ENCODE data around the gene TRAPPC13.

The TRAPPC13 gene

GRCh38 chr5:65702036-65702435, 77.2 kb downstream of the TRAPPC13 start:
- Histone ChIP-seq H3K9me3 (replicated peaks; ENCODE audit: insufficient read depth, low read length) (no peaks in the 10 kb centered on the region), H3K4me2 (ENCODE audit: low read depth, low read length) (no peak overlapping the region)
- TF ChIP-seq EZH2 (optimal IDR thresholded peaks at IDR 0.05; ENCODE audit: low read depth, low read length) (no peak), EZH2phosphoT487 (IDR thresholded peaks at IDR 0.05; ENCODE audit: low read length) (no peak)
- TF ChIP-seq, protein P1, sequence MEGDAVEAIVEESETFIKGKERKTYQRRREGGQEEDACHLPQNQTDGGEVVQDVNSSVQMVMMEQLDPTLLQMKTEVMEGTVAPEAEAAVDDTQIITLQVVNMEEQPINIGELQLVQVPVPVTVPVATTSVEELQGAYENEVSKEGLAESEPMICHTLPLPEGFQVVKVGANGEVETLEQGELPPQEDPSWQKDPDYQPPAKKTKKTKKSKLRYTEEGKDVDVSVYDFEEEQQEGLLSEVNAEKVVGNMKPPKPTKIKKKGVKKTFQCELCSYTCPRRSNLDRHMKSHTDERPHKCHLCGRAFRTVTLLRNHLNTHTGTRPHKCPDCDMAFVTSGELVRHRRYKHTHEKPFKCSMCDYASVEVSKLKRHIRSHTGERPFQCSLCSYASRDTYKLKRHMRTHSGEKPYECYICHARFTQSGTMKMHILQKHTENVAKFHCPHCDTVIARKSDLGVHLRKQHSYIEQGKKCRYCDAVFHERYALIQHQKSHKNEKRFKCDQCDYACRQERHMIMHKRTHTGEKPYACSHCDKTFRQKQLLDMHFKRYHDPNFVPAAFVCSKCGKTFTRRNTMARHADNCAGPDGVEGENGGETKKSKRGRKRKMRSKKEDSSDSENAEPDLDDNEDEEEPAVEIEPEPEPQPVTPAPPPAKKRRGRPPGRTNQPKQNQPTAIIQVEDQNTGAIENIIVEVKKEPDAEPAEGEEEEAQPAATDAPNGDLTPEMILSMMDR (IDR thresholded peaks at IDR 0.05; ENCODE audit: low read length), result no peak

DNA sequence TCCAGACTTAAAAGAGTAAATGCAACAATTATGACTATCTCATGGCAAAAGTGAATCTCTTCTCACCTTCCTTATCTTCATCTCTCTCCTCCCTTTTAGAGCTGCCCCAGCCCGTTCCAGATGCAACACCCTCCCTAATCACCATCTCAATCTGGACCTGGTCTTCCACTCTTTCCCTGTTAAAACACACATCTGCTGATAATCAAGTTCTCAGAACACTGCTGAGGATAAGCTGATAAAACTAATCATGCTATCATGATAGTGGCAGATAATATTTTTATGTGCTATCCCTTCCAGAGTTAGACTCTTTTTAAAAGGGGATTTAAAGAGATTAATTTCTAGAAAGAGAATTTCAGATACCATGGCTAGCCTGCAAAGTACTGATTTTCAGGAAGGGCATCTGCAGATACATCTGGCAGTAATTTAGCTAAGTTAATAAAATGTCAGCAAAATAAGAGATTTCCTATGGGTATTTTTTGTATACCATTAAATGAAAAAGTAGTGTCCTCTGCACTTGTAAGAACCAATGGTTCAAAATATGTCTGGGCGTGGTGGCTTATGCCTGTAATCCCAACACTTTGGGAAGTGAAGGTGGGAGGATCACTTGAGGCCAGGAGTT, 79.9 kb downstream of the TRAPPC13 start:
- no peaks in the 10 kb centered on the region for H3K79me2 ChIP-seq (ENCODE audit: low read length)
- H2AFZ ChIP-seq (ENCODE audit: low read length), result no peak overlapping the region
- no peak overlapping the region for H3K9ac ChIP-seq (ENCODE audit: low read length)
- no peaks in the 10 kb centered on the region for H3K27me3 ChIP-seq (replicated peaks; ENCODE audit: insufficient read depth, low read length)
- H3K9me2 ChIP-seq (replicated peaks; ENCODE audit: insufficient read depth, low read length), result no peaks in the 10 kb centered on the region
- no peaks in the 10 kb centered on the region for H4K20me1 ChIP-seq (ENCODE audit: insufficient read depth, low read length)
- H3K36me3 ChIP-seq (replicated peaks; ENCODE audit: insufficient read depth, low read length), result no peaks in the 10 kb centered on the region
- H3K9me3 ChIP-seq (replicated peaks; ENCODE audit: insufficient read depth, low read length), result no peaks in the 10 kb centered on the region
- H3K4me1 ChIP-seq (ENCODE audit: low read length), result no peaks in the 10 kb centered on the region
- H3F3A ChIP-seq (ENCODE audit: insufficient read depth, low read length), result no peaks in the 10 kb centered on the region
- DNase-seq, result no peak
- TF ChIP-seq, protein P1 (IDR thresholded peaks at IDR 0.05; ENCODE audit: low read length), result no peak
- no peak for TF ChIP-seq EZH2 (optimal IDR thresholded peaks at IDR 0.05; ENCODE audit: low read depth, low read length)
- no peak for TF ChIP-seq EZH2phosphoT487 (IDR thresholded peaks at IDR 0.05; ENCODE audit: low read length)
- H3K4me2 ChIP-seq (ENCODE audit: low read depth, low read length), result no peak overlapping the region
- no peak overlapping the region for H3K27ac ChIP-seq (ENCODE audit: low read length)
- no peak overlapping the region for H3K4me3 ChIP-seq (ENCODE audit: low read length)

More at GRCh38 chr5:65702036-65702435, 77.2 kb downstream of the TRAPPC13 start:
- DNase-seq, result no peak
- no peaks in the 10 kb centered on the region for H3K36me3 ChIP-seq (replicated peaks; ENCODE audit: insufficient read depth, low read length)
- no peaks in the 10 kb centered on the region for H3K9me2 ChIP-seq (replicated peaks; ENCODE audit: insufficient read depth, low read length)
- H3K79me2 ChIP-seq (ENCODE audit: low read length), result no peaks in the 10 kb centered on the region
- H3K4me3 ChIP-seq (ENCODE audit: low read length), result no peak overlapping the region
- H2AFZ ChIP-seq (ENCODE audit: low read length), result no peak overlapping the region
- H3K27ac ChIP-seq (ENCODE audit: low read length), result no peak overlapping the region
- H3K27me3 ChIP-seq (replicated peaks; ENCODE audit: insufficient read depth, low read length), result no peaks in the 10 kb centered on the region
- H3F3A ChIP-seq (ENCODE audit: insufficient read depth, low read length), result no peaks in the 10 kb centered on the region
- no peaks in the 10 kb centered on the region for H3K4me1 ChIP-seq (ENCODE audit: low read length)
- H3K9ac ChIP-seq (ENCODE audit: low read length), result no peak overlapping the region
- no peaks in the 10 kb centered on the region for H4K20me1 ChIP-seq (ENCODE audit: insufficient read depth, low read length)

DNA sequence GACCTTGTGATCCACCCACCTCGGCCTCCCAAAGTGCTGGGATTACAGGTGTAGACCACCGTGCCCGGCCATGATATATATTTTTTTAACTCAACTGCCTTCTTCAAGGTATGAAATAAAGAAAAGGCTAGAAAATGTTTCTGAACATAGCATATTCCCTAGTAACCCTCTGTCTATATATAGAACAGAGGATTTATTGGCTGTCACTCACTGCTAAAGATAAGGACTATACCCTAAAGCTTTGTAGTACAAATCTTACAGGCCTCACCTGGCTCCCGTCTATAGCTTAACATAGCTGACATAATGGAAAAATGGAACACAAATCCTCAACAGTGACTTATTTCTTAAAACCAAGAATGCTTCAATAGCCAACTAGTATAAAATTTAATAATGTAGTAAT, 82.8 kb downstream of the TRAPPC13 start:
- Histone ChIP-seq H3K4me3 (ENCODE audit: low read length) (no peak overlapping the region), H3K9ac (ENCODE audit: low read length) (no peak overlapping the region), H3K79me2 (ENCODE audit: low read length) (no peaks in the 10 kb centered on the region), H3K4me2 (ENCODE audit: low read depth, low read length) (no peak overlapping the region), H3K36me3 (replicated peaks; ENCODE audit: insufficient read depth, low read length) (no peaks in the 10 kb centered on the region), H3K9me2 (replicated peaks; ENCODE audit: insufficient read depth, low read length) (no peaks in the 10 kb centered on the region), H4K20me1 (ENCODE audit: insufficient read depth, low read length) (no peaks in the 10 kb centered on the region), H3K4me1 (ENCODE audit: low read length) (no peaks in the 10 kb centered on the region), H3K27me3 (replicated peaks; ENCODE audit: insufficient read depth, low read length) (no peaks in the 10 kb centered on the region), H3K9me3 (replicated peaks; ENCODE audit: insufficient read depth, low read length) (no peaks in the 10 kb centered on the region), H3K27ac (ENCODE audit: low read length) (no peak overlapping the region), H2AFZ (ENCODE audit: low read length) (no peak overlapping the region), H3F3A (ENCODE audit: insufficient read depth, low read length) (no peaks in the 10 kb centered on the region)
- TF ChIP-seq EZH2 (optimal IDR thresholded peaks at IDR 0.05; ENCODE audit: low read depth, low read length) (no peak), EZH2phosphoT487 (IDR thresholded peaks at IDR 0.05; ENCODE audit: low read length) (no peak)
- TF ChIP-seq, protein P1 (IDR thresholded peaks at IDR 0.05; ENCODE audit: low read length), result no peak
- DNase-seq, result no peak
